GM15510 (cell line): ENCODE results near the gene IRF2.

Experiments
- POLR2A ChIP-seq: IDR thresholded peaks from 3 replicates; pipeline ENCODE4 v1.6.1; 2011; ENCODE audit warnings: borderline replicate concordance; ENCODE audit not compliant: insufficient read length; ENCODE audit errors: extremely low read depth

IRF2 gene

GRCh38 chr4:184434501-184435066 is 39.8 kb downstream of the IRF2 start:
- no peak for TF ChIP-seq POLR2A

GRCh38 chr4:184434021-184434420 is 40.3 kb downstream of the IRF2 start:
- TF ChIP-seq POLR2A: no peak

GRCh38 chr4:184433258-184433892 is 41.0 kb downstream of the IRF2 start:
- no peak for TF ChIP-seq POLR2A

GRCh38 chr4:184432127-184432922 is 42.0 kb downstream of the IRF2 start:
- no peak for TF ChIP-seq POLR2A

GRCh38 chr4:184430163-184430562 is 44.2 kb downstream of the IRF2 start:
- TF ChIP-seq POLR2A: no peak

GRCh38 chr4:184428787-184429186 is 45.6 kb downstream of the IRF2 start:
- TF ChIP-seq POLR2A: no peak

- TF ChIP-seq POLR2A: no peak
Measured at GRCh38 chr4:184427687-184428086, 46.7 kb downstream of the IRF2 start.

GRCh38 chr4:184427093-184427492 is 47.3 kb downstream of the IRF2 start:
- TF ChIP-seq POLR2A: no peak

GRCh38 chr4:184424993-184425758 is 49.2 kb downstream of the IRF2 start:
- TF ChIP-seq POLR2A: no peak

- no peak for TF ChIP-seq POLR2A
Measured at GRCh38 chr4:184424279-184424678, 50.1 kb downstream of the IRF2 start.

- no peak for TF ChIP-seq POLR2A
Measured at GRCh38 chr4:184423003-184423686, 51.2 kb downstream of the IRF2 start.

GRCh38 chr4:184422378-184422777 is 52.0 kb downstream of the IRF2 start:
- TF ChIP-seq POLR2A: no peak

- no peak for TF ChIP-seq POLR2A
Measured at GRCh38 chr4:184421533-184422155, 52.7 kb downstream of the IRF2 start.

GRCh38 chr4:184420881-184421416 is 53.4 kb downstream of the IRF2 start:
- no peak for TF ChIP-seq POLR2A

- no peak for TF ChIP-seq POLR2A
Measured at GRCh38 chr4:184420402-184420801, 53.9 kb downstream of the IRF2 start.

- no peak for TF ChIP-seq POLR2A
Measured at GRCh38 chr4:184419976-184420375, 54.4 kb downstream of the IRF2 start.
